CD4-positive, alpha-beta T cell treated with Interleukin-21 for 1 hour (primary cell): ENCODE results near the gene MZT2A.
"Not testable (repeated sequence)": the region's sequence is repeated elsewhere in the genome, so short reads cannot be mapped to it uniquely, and the experiment has no call there.

Experiments
- DNase-seq: peaks from one replicate; pipeline ENCODE4 v3.0.0-alpha.2; 2020

Gene MZT2A

GRCh38 chr2:131519871-131520470 is 27.8 kb upstream of the MZT2A start:
- DNase-seq: not testable (repeated sequence)

DNA sequence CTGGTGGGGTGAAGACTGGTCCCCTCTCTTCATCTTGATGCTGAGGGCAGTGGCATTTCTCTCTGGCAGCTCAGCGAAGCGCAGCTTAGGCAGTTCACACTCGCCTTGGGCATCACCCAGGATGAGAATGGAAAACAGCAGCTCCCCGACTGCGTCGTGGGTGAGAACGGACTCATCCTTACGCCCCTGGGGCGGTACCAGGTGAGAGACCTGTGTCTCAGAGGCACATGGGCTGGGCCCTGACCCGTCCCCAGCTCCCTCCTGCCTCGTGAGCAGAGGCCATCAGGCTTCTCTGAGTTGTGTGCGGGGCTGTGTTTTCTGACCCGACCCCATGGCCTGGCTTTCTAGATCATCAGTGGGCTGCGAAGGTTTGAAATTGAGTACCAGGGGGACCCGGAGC is 27.3 kb upstream of the MZT2A start:
- DNase-seq: no peak

DNA sequence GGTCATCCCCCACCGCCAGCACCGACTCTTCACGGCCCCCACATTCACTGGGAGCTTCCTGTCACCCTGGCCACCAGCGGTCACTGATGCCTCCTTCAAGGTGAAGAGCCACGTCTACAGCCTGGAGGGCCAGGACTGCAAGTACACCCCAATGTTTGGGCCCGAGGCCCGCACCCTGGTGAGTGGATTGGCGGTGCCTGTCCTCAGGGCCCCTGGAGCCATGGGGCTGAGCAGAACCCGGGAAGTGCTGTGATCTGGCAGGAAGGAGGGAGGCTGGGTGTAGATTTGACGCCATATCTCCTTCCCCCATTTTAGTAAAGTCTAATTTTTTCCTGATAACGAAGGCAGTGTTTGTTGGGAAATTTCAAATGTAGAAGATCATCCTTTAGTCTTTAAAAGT is 26.3 kb upstream of the MZT2A start:
- DNase-seq: not testable (repeated sequence)

DNA sequence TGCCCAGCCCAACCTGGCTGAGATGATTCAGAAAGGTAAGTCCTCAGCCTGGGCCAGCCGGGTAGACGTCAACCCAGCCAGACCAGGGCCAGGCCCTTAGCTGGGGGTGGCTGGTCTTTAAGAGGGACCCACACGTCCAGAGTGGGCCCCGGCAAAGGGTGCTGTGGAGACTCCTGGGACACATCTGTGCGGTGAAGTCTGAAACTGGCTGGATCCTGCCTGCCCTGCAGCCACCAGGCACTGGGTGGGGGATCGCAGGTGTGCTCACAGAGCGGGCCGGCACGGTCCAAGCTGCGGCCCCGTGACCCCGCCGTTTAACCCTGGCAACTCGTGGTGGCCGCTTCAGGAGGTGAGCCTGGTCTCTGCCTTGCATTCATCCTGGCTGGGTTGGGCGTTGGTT is 25.7 kb upstream of the MZT2A start:
- DNase-seq: not testable (repeated sequence)

DNA sequence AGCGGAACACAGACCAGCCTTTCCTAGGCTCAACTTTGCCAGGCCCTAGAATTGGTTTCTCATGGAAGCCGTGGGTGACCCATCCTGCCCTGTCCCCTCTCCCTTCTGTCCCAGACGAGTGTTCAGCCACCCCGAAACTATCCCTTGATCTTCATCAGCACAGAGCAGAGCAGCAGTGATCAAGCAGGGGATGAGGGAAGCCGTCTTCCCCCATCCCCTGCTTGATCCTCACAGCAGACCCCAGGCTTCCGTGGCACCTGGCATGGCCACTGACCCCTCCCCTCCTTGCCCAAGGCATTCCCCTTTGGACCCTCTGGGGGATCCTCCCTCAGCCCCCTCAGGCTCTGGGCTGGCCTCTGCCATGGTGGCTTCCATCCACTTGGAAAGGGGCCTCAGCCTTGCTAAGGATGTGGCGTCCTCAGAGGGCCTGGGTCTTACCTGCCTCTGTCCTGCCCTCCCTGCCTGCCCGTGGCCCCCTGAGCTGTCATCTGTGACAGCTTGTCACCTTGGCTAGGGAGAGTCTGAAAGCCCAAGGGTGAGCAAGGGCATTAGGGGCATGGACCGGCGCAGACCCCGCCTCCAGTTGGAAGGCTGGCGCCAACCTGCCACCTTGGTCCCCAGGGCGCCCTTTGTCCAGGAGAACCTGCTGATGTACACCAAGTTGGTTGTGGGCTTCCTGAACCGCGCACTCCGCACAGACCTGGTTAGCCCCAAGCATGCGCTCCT is 25.1 kb upstream of the MZT2A start:
- DNase-seq: no peak

GRCh38 chr2:131516621-131517020 is 24.4 kb upstream of the MZT2A start:
- DNase-seq: not testable (repeated sequence)

- DNase-seq: no peak
Measured at GRCh38 chr2:131516011-131516410, 23.8 kb upstream of the MZT2A start.

- not testable (repeated sequence) for DNase-seq
Measured at GRCh38 chr2:131515235-131515634, 23.0 kb upstream of the MZT2A start.

DNA sequence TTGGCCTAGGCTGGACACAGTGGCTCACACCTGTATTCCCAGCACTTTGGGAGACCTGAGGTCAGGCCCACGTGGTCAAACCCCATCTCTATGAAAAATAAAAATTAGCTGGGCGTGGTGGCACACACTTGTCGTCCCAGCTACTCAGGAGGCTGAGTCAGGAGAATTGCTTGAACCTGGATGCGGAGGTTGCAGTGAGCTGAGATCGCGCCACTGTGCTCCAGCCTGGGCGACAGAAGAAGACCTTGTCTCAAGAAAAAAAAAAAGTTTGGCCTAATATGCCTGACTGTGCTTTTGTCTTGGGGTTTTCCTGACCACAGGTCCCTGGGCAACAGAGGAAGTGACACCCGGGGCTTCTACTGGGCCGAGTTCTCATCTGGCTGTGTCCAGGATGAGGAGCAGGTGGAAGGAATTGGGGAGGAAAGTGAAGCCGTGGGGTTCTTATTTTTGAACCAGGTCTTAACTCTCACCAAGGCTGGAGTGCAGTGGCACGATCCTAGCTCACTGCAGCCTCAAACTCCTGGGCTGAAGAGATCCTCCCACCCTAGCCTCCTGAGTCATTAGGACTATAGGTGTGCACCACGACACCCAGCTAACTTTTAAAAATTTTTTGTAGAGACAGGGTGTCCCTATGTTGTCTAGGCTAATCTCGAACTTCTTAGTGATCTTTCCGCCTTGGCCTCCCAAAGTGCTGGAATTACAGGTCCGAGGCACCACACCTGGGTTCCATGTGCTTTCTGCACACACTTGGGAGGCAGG is 22.4 kb upstream of the MZT2A start:
- not testable (repeated sequence) for DNase-seq

DNA sequence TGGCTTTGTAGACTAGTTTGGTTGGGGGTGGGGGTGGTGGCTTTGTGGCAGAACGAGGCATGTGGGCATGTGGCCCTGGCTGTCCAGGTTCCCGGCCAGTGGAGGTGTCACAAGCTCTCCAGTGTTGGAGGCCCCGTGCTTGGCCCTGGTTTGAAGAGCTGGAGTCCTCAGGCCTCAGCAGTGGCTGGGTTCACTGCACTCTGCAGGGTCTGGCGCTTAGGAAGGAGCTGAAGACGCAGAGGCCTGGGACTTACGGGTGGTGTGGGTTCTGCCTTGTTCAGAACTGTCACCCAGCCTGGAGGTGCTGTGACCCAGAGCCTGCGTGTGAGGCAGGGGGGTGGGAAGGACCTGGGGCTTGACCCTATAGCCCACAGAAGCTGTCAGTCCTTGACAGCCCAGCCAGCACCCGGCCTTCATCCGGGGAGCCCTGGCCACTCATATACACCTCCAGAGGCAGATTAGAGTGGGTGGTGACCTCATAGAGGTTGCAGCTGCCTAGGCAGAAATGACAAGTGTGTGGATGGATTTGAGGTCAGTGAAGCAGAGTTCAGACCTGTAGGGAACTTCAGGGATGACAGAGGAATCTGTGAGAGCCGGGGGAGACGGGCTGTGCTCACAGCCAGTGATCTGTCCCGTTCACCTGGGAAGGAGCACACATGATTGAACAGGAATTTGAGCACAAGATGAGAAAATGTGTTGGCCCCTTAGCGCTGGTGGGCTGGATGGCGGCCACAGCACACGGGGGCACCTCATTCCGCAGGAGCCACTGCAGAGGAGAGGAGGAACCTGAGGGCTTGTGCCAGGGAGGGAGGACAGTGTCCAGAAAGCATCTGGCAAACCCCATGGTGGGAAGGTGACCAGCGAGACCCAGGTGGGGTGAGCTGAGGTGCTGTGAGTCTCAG is 20.0 kb upstream of the MZT2A start:
- not testable (repeated sequence) for DNase-seq

DNA sequence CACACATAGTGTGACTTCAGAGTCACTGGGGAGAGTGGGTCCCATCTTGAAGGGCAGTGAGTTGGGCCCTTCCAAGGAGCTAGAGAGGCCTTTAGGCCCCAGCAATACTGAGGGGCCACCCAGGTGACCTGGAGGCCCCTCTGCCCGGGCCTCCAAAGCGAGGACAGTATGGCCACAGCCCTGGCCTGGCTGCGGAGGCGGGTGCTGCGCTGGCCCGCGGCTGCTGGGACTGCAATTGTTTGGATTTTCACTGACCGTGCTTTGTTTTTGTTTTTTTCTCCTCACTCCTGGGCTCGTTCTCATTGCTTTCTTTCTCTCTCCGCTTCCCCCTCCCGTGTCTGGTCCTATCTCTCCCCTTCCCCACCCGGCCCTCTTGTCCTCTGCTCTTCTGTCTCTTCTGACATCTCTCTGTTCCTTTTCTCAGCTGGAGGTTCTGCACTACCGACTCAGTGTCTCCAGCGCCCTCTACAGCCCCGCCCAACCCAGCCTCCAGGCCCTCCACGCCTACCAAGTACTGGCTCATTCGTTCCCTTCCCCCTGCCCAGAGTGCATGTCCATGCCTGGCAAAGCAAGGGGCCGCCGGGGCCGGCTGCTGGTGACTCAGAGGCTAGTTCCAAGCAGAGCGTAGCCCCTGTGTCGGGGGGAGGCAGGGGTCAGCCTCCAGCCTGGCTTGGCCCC is 19.2 kb upstream of the MZT2A start:
- not testable (repeated sequence) for DNase-seq

DNA sequence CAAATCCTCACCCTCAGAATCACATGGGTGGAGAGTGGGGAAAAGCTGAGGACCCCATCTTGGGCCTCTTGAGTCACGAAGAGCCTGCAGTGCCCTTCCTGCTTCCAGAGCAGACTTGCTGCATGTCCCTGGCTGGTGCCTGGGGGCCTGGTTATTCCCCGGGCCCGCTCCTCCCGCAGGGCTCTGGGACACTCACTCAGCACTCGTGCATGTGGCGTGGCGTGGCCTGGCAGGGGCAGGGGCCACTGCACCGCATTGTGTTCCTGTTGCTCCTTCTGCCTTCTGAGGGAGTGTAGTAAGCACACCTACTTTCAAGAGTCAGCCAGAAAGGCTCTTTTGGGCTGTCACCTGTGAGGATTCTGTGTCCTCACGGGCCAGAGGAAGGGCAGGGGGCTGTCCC is 17.4 kb upstream of the MZT2A start:
- no peak for DNase-seq

GRCh38 chr2:131504082-131504750 is 12.0 kb upstream of the MZT2A start:
- DNase-seq: not testable (repeated sequence)

DNA sequence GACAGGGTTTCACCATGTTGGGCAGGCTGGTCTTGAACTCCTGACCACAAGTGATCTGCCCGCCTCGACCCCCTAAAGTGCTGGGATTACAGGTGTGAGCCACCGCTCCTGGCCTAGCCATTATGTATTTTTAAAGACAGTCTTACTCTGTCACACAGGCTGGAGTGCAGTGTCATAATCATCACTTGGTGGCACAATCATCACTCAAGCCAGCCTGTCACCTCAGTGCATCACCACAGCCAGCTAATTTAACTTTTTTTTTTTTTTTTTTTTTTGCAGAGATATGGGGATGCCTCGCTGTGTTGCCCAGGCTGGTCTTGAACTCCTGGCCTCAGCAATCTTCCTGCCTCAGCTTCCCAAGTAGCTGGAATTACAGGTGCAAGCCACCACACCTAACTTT is 11.4 kb upstream of the MZT2A start:
- not testable (repeated sequence) for DNase-seq

- not testable (repeated sequence) for DNase-seq
Measured at GRCh38 chr2:131498321-131498973, 6.2 kb upstream of the MZT2A start.

GRCh38 chr2:131495506-131495905 is 3.3 kb upstream of the MZT2A start:
- not testable (repeated sequence) for DNase-seq

GRCh38 chr2:131493199-131493968 is 1.2 kb upstream of the MZT2A start:
- DNase-seq: no peak

GRCh38 chr2:131492418-131493198 is 411 bp upstream of the MZT2A start:
- peak; percentile 93 for DNase-seq

GRCh38 chr2:131491469-131491836 is 744 bp downstream of the MZT2A start:
- DNase-seq: not testable (repeated sequence)
